ENCODE data around the gene PLCH1. TPM values are rescaled to one million over a fixed set of nuclear protein-coding genes. Genes with fewer than 3 reads are reported as not detected.

The PLCH1 gene
- total RNA-seq, 1 donor: 11.7 TPM

- no peak for DNase-seq (ENCODE audit: low read depth)
- no peak overlapping the region for H3K4me3 ChIP-seq (ENCODE audit: low read depth, low read length)
- no peak for TF ChIP-seq CTCF (IDR thresholded peaks at IDR 0.05; ENCODE audit: insufficient read depth, low read depth, low read length)
These were observed 301.1 kb downstream of the PLCH1 start for GRCh38 chr3:155443815-155444214.

- DNase-seq (ENCODE audit: low read depth): no peak
- TF ChIP-seq CTCF (IDR thresholded peaks at IDR 0.05; ENCODE audit: insufficient read depth, low read depth, low read length): no peak
- H3K4me3 ChIP-seq (ENCODE audit: low read depth, low read length): no peak overlapping the region
These were observed 302.8 kb downstream of the PLCH1 start for GRCh38 chr3:155442072-155442471.

GRCh38 chr3:155441506-155441905, 303.4 kb downstream of the PLCH1 start:
- DNase-seq (ENCODE audit: low read depth): no peak

GRCh38 chr3:155441026-155441425, 303.8 kb downstream of the PLCH1 start:
- H3K4me3 ChIP-seq (ENCODE audit: low read depth, low read length): no peak overlapping the region
- no peak for DNase-seq (ENCODE audit: low read depth)
- no peak for TF ChIP-seq CTCF (IDR thresholded peaks at IDR 0.05; ENCODE audit: insufficient read depth, low read depth, low read length)

More at GRCh38 chr3:155441506-155441905, 303.4 kb downstream of the PLCH1 start:
- TF ChIP-seq CTCF (IDR thresholded peaks at IDR 0.05; ENCODE audit: insufficient read depth, low read depth, low read length): no peak
- H3K4me3 ChIP-seq (ENCODE audit: low read depth, low read length): no peak overlapping the region

GRCh38 chr3:155435821-155436220, 309.1 kb downstream of the PLCH1 start:
- H3K4me3 ChIP-seq (ENCODE audit: low read depth, low read length): no peak overlapping the region
- peak; percentile 34 for DNase-seq (ENCODE audit: low read depth)
- TF ChIP-seq CTCF (IDR thresholded peaks at IDR 0.05; ENCODE audit: insufficient read depth, low read depth, low read length): no peak

GRCh38 chr3:155431856-155432570, 312.9 kb downstream of the PLCH1 start:
- no peak for DNase-seq (ENCODE audit: low read depth)
- TF ChIP-seq CTCF (IDR thresholded peaks at IDR 0.05; ENCODE audit: insufficient read depth, low read depth, low read length): no peak

GRCh38 chr3:155428563-155428962, 316.3 kb downstream of the PLCH1 start:
- peak; percentile 94 for DNase-seq (ENCODE audit: low read depth)
- H3K4me3 ChIP-seq (ENCODE audit: low read depth, low read length): no peak overlapping the region
- no peak for TF ChIP-seq CTCF (IDR thresholded peaks at IDR 0.05; ENCODE audit: insufficient read depth, low read depth, low read length)

More at GRCh38 chr3:155431856-155432570, 312.9 kb downstream of the PLCH1 start:
- H3K4me3 ChIP-seq (ENCODE audit: low read depth, low read length): no peak overlapping the region
